KOPT-K1 (cell line): ENCODE data around the gene SVBP.
A peak's percentile ranks its signal among the peaks of the same experiment; 100 is the strongest.

ENCODE experiments used
- H3K27ac ChIP-seq: fragments of 200-600 bp; sonication (generic); 2 replicates; pipeline ENCODE4 v1.5.1; 2016; ENCODE audit warnings: antibody characterized with exemption, mild to moderate bottlenecking, low read depth, low read length; ENCODE audit not compliant: poor library complexity, severe bottlenecking
- H3K36me3 ChIP-seq: fragments of 200-600 bp; sonication (generic); 2 replicates; pipeline ENCODE4 v1.5.1; 2017; ENCODE audit warnings: antibody characterized with exemption, mild to moderate bottlenecking, low read length, moderate library complexity; ENCODE audit not compliant: insufficient read depth
- H3K9me3 ChIP-seq: fragments of 200-600 bp; sonication (generic); 2 replicates; pipeline ENCODE4 v1.5.1; 2017; ENCODE audit warnings: antibody characterized with exemption, low read length, mild to moderate bottlenecking; ENCODE audit not compliant: insufficient read depth, poor library complexity, severe bottlenecking

SVBP gene

GRCh38 chr1:42847111-42847595, 30.0 kb upstream of the SVBP start:
- peak overlapping the region; percentile 59 for H3K27ac ChIP-seq
- peaks cover 31% of the 10 kb centered on the region for H3K36me3 ChIP-seq
- no peaks in the 10 kb centered on the region for H3K9me3 ChIP-seq

- H3K36me3 ChIP-seq = peaks cover 24% of the 10 kb centered on the region
- no peaks in the 10 kb centered on the region for H3K9me3 ChIP-seq
- peak within 1 kb of the TSS; percentile 59 for H3K27ac ChIP-seq
These were observed 29.3 kb upstream of the SVBP start, which contains the start of gene ZNF691 for GRCh38 chr1:42846257-42847110. Gene ZNF691, plus strand, starts transcription at chr1:42846613. Its CDS starts 3,046 bp downstream, at chr1:42849659.

GRCh38 chr1:42845866-42846256, 28.7 kb upstream of the SVBP start:
- Histone ChIP-seq H3K27ac (peak overlapping the region; percentile 59), H3K36me3 (peaks cover 18% of the 10 kb centered on the region), H3K9me3 (no peaks in the 10 kb centered on the region)

- Histone ChIP-seq H3K36me3 (peaks cover 11% of the 10 kb centered on the region), H3K9me3 (no peaks in the 10 kb centered on the region), H3K27ac (no peak overlapping the region)
These were observed 28.0 kb upstream of the SVBP start for GRCh38 chr1:42845193-42845592.

- H3K9me3 ChIP-seq = no peaks in the 10 kb centered on the region
- no peak overlapping the region for H3K27ac ChIP-seq
These were observed 27.5 kb upstream of the SVBP start for GRCh38 chr1:42844592-42845140.

GRCh38 chr1:42841440-42842147, 24.4 kb upstream of the SVBP start:
- no peaks in the 10 kb centered on the region for H3K9me3 ChIP-seq
- H3K27ac ChIP-seq = no peak overlapping the region
- H3K36me3 ChIP-seq = no peaks in the 10 kb centered on the region

More at GRCh38 chr1:42844592-42845140, 27.5 kb upstream of the SVBP start:
- peaks cover 6% of the 10 kb centered on the region for H3K36me3 ChIP-seq

- Histone ChIP-seq H3K27ac (no peak overlapping the region), H3K36me3 (no peaks in the 10 kb centered on the region), H3K9me3 (no peaks in the 10 kb centered on the region)
These were observed 23.8 kb upstream of the SVBP start for GRCh38 chr1:42841010-42841409.

- H3K27ac ChIP-seq = no peak overlapping the region
- no peaks in the 10 kb centered on the region for H3K36me3 ChIP-seq
- no peaks in the 10 kb centered on the region for H3K9me3 ChIP-seq
These were observed 21.4 kb upstream of the SVBP start for GRCh38 chr1:42838482-42839190.

- Histone ChIP-seq H3K27ac (no peak overlapping the region), H3K9me3 (no peaks in the 10 kb centered on the region), H3K36me3 (no peaks in the 10 kb centered on the region)
These were observed 20.5 kb upstream of the SVBP start for GRCh38 chr1:42837709-42838108.

GRCh38 chr1:42835422-42835821, 18.2 kb upstream of the SVBP start:
- Histone ChIP-seq H3K27ac (no peak overlapping the region), H3K9me3 (no peaks in the 10 kb centered on the region), H3K36me3 (no peaks in the 10 kb centered on the region)

GRCh38 chr1:42834803-42835202, 17.6 kb upstream of the SVBP start:
- Histone ChIP-seq H3K27ac (no peak overlapping the region), H3K36me3 (no peaks in the 10 kb centered on the region), H3K9me3 (no peaks in the 10 kb centered on the region)

GRCh38 chr1:42833981-42834380, 16.8 kb upstream of the SVBP start:
- no peak overlapping the region for H3K27ac ChIP-seq
- H3K36me3 ChIP-seq = no peaks in the 10 kb centered on the region
- no peaks in the 10 kb centered on the region for H3K9me3 ChIP-seq

GRCh38 chr1:42832641-42833240, 15.5 kb upstream of the SVBP start:
- Histone ChIP-seq H3K27ac (no peak overlapping the region), H3K36me3 (no peaks in the 10 kb centered on the region), H3K9me3 (no peaks in the 10 kb centered on the region)

- Histone ChIP-seq H3K36me3 (no peaks in the 10 kb centered on the region), H3K9me3 (no peaks in the 10 kb centered on the region), H3K27ac (no peak overlapping the region)
These were observed 14.1 kb upstream of the SVBP start for GRCh38 chr1:42831273-42831672.
